ENCODE measurements around the gene CASP7. TPM values are rescaled to one million over a fixed set of nuclear protein-coding genes. Genes with fewer than 3 reads are reported as not detected.

CASP7 gene
- total RNA-seq, 1 donor from 2014 or later, result 44.9 TPM

DNA sequence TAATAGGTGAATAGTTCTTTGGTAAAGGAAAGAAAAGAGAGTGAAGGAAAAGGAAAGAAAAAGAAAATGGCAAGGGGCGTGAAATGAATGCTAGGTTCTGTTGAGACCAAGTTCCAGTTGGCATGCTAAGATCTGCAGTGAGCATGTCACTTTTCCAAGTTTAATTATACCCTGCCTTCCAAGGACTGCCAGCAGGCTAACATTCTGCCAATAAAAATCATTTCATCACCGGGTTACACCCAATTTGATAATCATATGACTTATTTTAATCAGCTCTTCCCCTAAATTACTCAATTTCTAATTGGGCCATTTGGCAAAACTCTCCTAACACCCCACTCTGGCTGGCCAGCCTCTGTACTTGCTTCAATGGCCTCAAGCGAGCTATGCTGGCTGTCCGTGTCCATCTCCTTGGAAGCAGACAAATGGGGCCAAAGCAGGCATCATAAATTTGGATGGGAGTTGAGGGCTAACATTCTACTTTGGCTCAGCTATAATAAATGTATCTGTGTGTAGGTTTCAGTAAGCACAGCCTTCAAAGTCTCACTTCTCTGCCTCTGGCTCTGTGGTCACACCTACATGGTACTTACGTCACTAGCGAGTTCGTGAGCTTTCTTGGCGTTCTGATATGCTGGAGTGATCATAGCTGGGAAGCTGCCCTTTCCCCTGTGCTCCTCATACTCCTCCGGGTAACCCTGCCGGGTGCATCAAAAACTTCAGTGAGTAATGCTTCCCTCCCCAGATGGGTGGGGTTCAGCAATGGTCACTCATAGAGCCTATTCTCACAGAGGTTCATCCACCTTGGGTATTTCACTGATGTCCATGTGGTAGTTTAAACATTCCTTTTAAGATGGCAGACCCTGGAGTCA lies 33.1 kb upstream of the CASP7 start:
- no peaks in the 10 kb centered on the region for H3K36me3 ChIP-seq (ENCODE audit: insufficient read depth, low read length)
- H3K79me2 ChIP-seq (ENCODE audit: insufficient read depth, low read length), result no peaks in the 10 kb centered on the region
- no peak overlapping the region for H3K27ac ChIP-seq (ENCODE audit: low read depth, low read length)
- H3K27me3 ChIP-seq (ENCODE audit: insufficient read depth, low read length), result no peaks in the 10 kb centered on the region
- no peak overlapping the region for H3K9ac ChIP-seq (ENCODE audit: low read length)
- Mint-ChIP-seq H3K9me3 (ENCODE audit: unreplicated experiment) (no peaks in the 10 kb centered on the region), H3K36me3 (ENCODE audit: low read depth, unreplicated experiment) (no peaks in the 10 kb centered on the region), H3K27me3 (ENCODE audit: low read depth, unreplicated experiment) (peaks cover 2% of the 10 kb centered on the region), H3K27ac (ENCODE audit: unreplicated experiment) (no peak overlapping the region), H3K4me3 (ENCODE audit: unreplicated experiment) (no peak overlapping the region), H3K4me1 (ENCODE audit: low read depth, unreplicated experiment) (peaks cover 14% of the 10 kb centered on the region)
- no peak overlapping the region for H2AFZ ChIP-seq (ENCODE audit: low read depth, low read length)
- DNase-seq (ENCODE audit: low read depth) (no peak), FAIRE-seq (no peak)
- TF ChIP-seq, protein P1, sequence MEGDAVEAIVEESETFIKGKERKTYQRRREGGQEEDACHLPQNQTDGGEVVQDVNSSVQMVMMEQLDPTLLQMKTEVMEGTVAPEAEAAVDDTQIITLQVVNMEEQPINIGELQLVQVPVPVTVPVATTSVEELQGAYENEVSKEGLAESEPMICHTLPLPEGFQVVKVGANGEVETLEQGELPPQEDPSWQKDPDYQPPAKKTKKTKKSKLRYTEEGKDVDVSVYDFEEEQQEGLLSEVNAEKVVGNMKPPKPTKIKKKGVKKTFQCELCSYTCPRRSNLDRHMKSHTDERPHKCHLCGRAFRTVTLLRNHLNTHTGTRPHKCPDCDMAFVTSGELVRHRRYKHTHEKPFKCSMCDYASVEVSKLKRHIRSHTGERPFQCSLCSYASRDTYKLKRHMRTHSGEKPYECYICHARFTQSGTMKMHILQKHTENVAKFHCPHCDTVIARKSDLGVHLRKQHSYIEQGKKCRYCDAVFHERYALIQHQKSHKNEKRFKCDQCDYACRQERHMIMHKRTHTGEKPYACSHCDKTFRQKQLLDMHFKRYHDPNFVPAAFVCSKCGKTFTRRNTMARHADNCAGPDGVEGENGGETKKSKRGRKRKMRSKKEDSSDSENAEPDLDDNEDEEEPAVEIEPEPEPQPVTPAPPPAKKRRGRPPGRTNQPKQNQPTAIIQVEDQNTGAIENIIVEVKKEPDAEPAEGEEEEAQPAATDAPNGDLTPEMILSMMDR (IDR thresholded peaks at IDR 0.05; ENCODE audit: insufficient read depth, low read depth, low read length), result no peak
- TF ChIP-seq EZH2 (IDR thresholded peaks at IDR 0.05; ENCODE audit: insufficient read depth, low read length), result no peak
- no peak overlapping the region for H3K4me2 ChIP-seq (ENCODE audit: low read length)
- H4K20me1 ChIP-seq (ENCODE audit: insufficient read depth, low read length), result no peaks in the 10 kb centered on the region
- H3K4me3 ChIP-seq (ENCODE audit: insufficient read depth, low read depth, low read length), result no peak overlapping the region
- no peaks in the 10 kb centered on the region for H3K9me3 ChIP-seq (ENCODE audit: insufficient read depth, low read depth, low read length)
- peaks cover 11% of the 10 kb centered on the region for H3K4me1 ChIP-seq (ENCODE audit: insufficient read depth, low read length)

DNA sequence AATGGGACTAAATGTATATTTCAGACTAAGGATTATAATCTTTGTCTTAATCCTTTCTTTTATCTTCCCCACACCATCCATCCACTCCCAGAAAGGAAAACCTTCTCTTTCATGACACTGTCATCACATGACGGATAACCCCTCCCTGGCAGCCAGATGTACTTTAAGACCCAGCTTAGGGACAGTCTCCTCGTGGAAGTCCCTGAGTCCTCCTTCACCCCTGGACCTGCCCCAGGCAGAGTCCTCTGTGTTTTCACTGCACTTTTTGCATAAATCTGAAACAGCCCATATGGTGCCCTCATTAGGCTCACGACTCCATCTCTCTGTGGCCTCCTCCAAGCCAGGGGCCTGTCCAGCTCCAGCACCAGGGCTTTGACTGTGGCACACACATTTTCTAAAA lies 31.9 kb upstream of the CASP7 start:
- Histone ChIP-seq H3K4me2 (ENCODE audit: low read length) (no peak overlapping the region), H3K79me2 (ENCODE audit: insufficient read depth, low read length) (no peaks in the 10 kb centered on the region), H3K27ac (ENCODE audit: low read depth, low read length) (no peak overlapping the region), H4K20me1 (ENCODE audit: insufficient read depth, low read length) (no peaks in the 10 kb centered on the region), H3K36me3 (ENCODE audit: insufficient read depth, low read length) (no peaks in the 10 kb centered on the region), H3K9ac (ENCODE audit: low read length) (no peak overlapping the region), H2AFZ (ENCODE audit: low read depth, low read length) (no peak overlapping the region), H3K4me1 (ENCODE audit: insufficient read depth, low read length) (peaks cover 11% of the 10 kb centered on the region), H3K4me3 (ENCODE audit: insufficient read depth, low read depth, low read length) (no peak overlapping the region), H3K27me3 (ENCODE audit: insufficient read depth, low read length) (no peaks in the 10 kb centered on the region), H3K9me3 (ENCODE audit: insufficient read depth, low read depth, low read length) (no peaks in the 10 kb centered on the region)
- DNase-seq (ENCODE audit: low read depth), result no peak
- Mint-ChIP-seq H3K27me3 (ENCODE audit: low read depth, unreplicated experiment) (peaks cover 1% of the 10 kb centered on the region), H3K27ac (ENCODE audit: unreplicated experiment) (no peak overlapping the region), H3K4me1 (ENCODE audit: low read depth, unreplicated experiment) (peaks cover 14% of the 10 kb centered on the region), H3K36me3 (ENCODE audit: low read depth, unreplicated experiment) (no peaks in the 10 kb centered on the region), H3K4me3 (ENCODE audit: unreplicated experiment) (no peak overlapping the region), H3K9me3 (ENCODE audit: unreplicated experiment) (no peaks in the 10 kb centered on the region)
- TF ChIP-seq, protein P1 (IDR thresholded peaks at IDR 0.05; ENCODE audit: insufficient read depth, low read depth, low read length), result no peak
- TF ChIP-seq EZH2 (IDR thresholded peaks at IDR 0.05; ENCODE audit: insufficient read depth, low read length), result no peak
- FAIRE-seq, result no peak

DNA sequence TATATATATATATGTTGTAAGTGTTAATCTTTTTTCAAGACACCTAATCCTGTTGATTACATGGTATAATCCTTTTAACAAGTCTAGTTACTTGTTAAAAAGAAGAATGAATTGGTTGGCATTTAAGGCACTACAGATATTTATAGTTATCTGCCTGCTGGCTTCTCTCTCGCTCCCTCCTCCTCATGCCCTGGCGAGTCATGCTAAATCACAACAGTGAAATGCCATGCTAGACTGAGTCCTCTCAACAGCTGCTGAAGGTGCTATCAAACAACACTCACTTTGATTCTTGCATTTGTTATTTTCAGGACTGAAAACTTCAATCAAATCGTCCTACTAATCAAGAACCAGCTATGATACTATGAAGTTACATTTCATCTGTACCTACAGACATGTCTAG lies 31.2 kb upstream of the CASP7 start:
- H4K20me1 ChIP-seq (ENCODE audit: insufficient read depth, low read length), result no peaks in the 10 kb centered on the region
- peaks cover 11% of the 10 kb centered on the region for H3K4me1 ChIP-seq (ENCODE audit: insufficient read depth, low read length)
- no peak overlapping the region for H3K4me3 ChIP-seq (ENCODE audit: insufficient read depth, low read depth, low read length)
- no peak overlapping the region for H2AFZ ChIP-seq (ENCODE audit: low read depth, low read length)
- H3K27me3 ChIP-seq (ENCODE audit: insufficient read depth, low read length), result no peaks in the 10 kb centered on the region
- DNase-seq (ENCODE audit: low read depth) (peak; percentile 4), FAIRE-seq (no peak)
- H3K79me2 ChIP-seq (ENCODE audit: insufficient read depth, low read length), result no peaks in the 10 kb centered on the region
- no peak overlapping the region for H3K4me3 Mint-ChIP-seq (ENCODE audit: unreplicated experiment)
- no peaks in the 10 kb centered on the region for H3K9me3 ChIP-seq (ENCODE audit: insufficient read depth, low read depth, low read length)
- no peaks in the 10 kb centered on the region for H3K36me3 Mint-ChIP-seq (ENCODE audit: low read depth, unreplicated experiment)
- TF ChIP-seq EZH2 (IDR thresholded peaks at IDR 0.05; ENCODE audit: insufficient read depth, low read length), result no peak
- TF ChIP-seq, protein P1 (IDR thresholded peaks at IDR 0.05; ENCODE audit: insufficient read depth, low read depth, low read length), result no peak
- no peaks in the 10 kb centered on the region for H3K27me3 Mint-ChIP-seq (ENCODE audit: low read depth, unreplicated experiment)
- no peak overlapping the region for H3K4me2 ChIP-seq (ENCODE audit: low read length)
- H3K36me3 ChIP-seq (ENCODE audit: insufficient read depth, low read length), result no peaks in the 10 kb centered on the region
- no peaks in the 10 kb centered on the region for H3K9me3 Mint-ChIP-seq (ENCODE audit: unreplicated experiment)
- no peak overlapping the region for H3K27ac Mint-ChIP-seq (ENCODE audit: unreplicated experiment)
- H3K27ac ChIP-seq (ENCODE audit: low read depth, low read length), result no peak overlapping the region
- H3K9ac ChIP-seq (ENCODE audit: low read length), result no peak overlapping the region
- peaks cover 14% of the 10 kb centered on the region for H3K4me1 Mint-ChIP-seq (ENCODE audit: low read depth, unreplicated experiment)
